SK-N-SH (cell line): ENCODE results near the gene TFPI. TPM values are rescaled to one million over a fixed set of nuclear protein-coding genes. Genes with fewer than 3 reads are reported as not detected.

Experiments
- CTCF ChIA-PET: fragments of 300-600, 350-600 bp; formaldehyde crosslinking; extraction: SDS; loops from one replicate; lab custom pipeline; 2021; lab: Yijun Ruan, JAX
- POLR2A ChIA-PET: fragments of 350-600 bp; sonication (Branson Sonifier 250); formaldehyde crosslinking; extraction: SDS; loops from one replicate; lab custom pipeline; 2020; ENCODE audit warnings: antibody characterized with exemption, inconsistent platforms; lab: Yijun Ruan, JAX
- DNase-seq: peaks from one replicate; pipeline ENCODE4 v3.0.0; 2012
- H2AFZ ChIP-seq: fragments of 200-600 bp; sonication (generic); 2 replicates; pipeline ENCODE4 v1.8.1; 2016; ENCODE audit warnings: antibody characterized with exemption, mild to moderate bottlenecking, low read depth
- H3F3A ChIP-seq: fragments of 200-600 bp; sonication (generic); replicated peaks from 2 replicates; pipeline ENCODE3; 2016; ENCODE audit warnings: antibody characterized with exemption, mild to moderate bottlenecking; ENCODE audit not compliant: insufficient read depth
- H3K27ac ChIP-seq, 2 experiments: fragments of 200-500 bp in 1 of 2; fragments of 200-600 bp in 1 of 2; sonication (Bioruptor generic) in 1 of 2; sonication (generic), shearing (Covaris generic) in 1 of 2; 2 replicates each; pipeline versions ENCODE4 v1.5.1 to v1.6.1; 2014 to 2016; ENCODE audit warnings: low read depth in 2 of 2, inconsistent platforms in 1 of 2, low read length in 1 of 2, mild to moderate bottlenecking in 1 of 2, mixed read lengths in 1 of 2
- H3K27me3 ChIP-seq: fragments of 200-600 bp; sonication (generic), shearing (Covaris generic); 2 replicates; pipeline ENCODE4 v1.6.1; 2016; ENCODE audit warnings: mixed run types; ENCODE audit not compliant: insufficient read depth
- H3K36me3 ChIP-seq, 2 experiments: fragments of 200-500 bp in 1 of 2; fragments of 200-600 bp in 1 of 2; sonication (Bioruptor generic) in 1 of 2; sonication (generic) in 1 of 2; replicated peaks in 1 of 2; 2 replicates each; pipeline versions ENCODE3 to v1.5.1; 2014 to 2016; ENCODE audit warnings: low read length in 1 of 2, mild to moderate bottlenecking in 1 of 2; ENCODE audit not compliant: insufficient read depth in 2 of 2, control insufficient read depth in 1 of 2
- H3K4me1 ChIP-seq, 2 experiments: fragments of 200-500 bp in 1 of 2; fragments of 200-600 bp in 1 of 2; sonication (Bioruptor generic) in 1 of 2; sonication (generic), shearing (Covaris generic) in 1 of 2; 2 replicates each; pipeline versions ENCODE4 v1.5.1 to v1.6.1; 2014 to 2016; ENCODE audit warnings: low read depth in 1 of 2, low read length in 1 of 2, mixed run types in 1 of 2; ENCODE audit not compliant: insufficient read depth in 2 of 2, control insufficient read depth in 1 of 2
- H3K4me2 ChIP-seq: fragments of 200-600 bp; sonication (generic), shearing (Covaris generic); 2 replicates; pipeline ENCODE4 v1.6.1; 2017; ENCODE audit warnings: mixed run types
- H3K4me3 ChIP-seq, 2 experiments: fragments of 200-500 bp in 1 of 2; fragments of 200-600 bp in 1 of 2; sonication (Bioruptor generic) in 1 of 2; sonication (generic), shearing (Covaris generic) in 1 of 2; 2 replicates each; pipeline versions ENCODE4 v1.5.1 to v1.8.1; 2014 to 2016; ENCODE audit warnings: low read depth in 2 of 2, inconsistent platforms in 1 of 2, low read length in 1 of 2, mild to moderate bottlenecking in 1 of 2, mixed read lengths in 1 of 2, moderate library complexity in 1 of 2
- H3K79me2 ChIP-seq: fragments of 200-600 bp; sonication (generic); 2 replicates; pipeline ENCODE4 v1.8.1; 2017; ENCODE audit warnings: mild to moderate bottlenecking; ENCODE audit not compliant: insufficient read depth
- H3K9ac ChIP-seq: fragments of 200-600 bp; sonication (generic); 2 replicates; pipeline ENCODE4 v1.6.1; 2017; ENCODE audit warnings: mixed run types
- H3K9me2 ChIP-seq: fragments of 200-600 bp; sonication (generic); 2 replicates; pipeline ENCODE4 v1.6.1; 2017; ENCODE audit warnings: mixed run types
- H3K9me3 ChIP-seq: fragments of 200-600 bp; sonication (generic); 2 replicates; pipeline ENCODE4 v1.6.1; 2017; ENCODE audit warnings: mixed run types, mild to moderate bottlenecking, moderate library complexity
- H4K20me1 ChIP-seq: fragments of 200-600 bp; sonication (generic); 2 replicates; pipeline ENCODE4 v1.6.1; 2017; ENCODE audit warnings: mild to moderate bottlenecking, mixed run types; ENCODE audit not compliant: insufficient read depth
- EP300 ChIP-seq, 2 experiments: IDR thresholded peaks; 2 replicates each; pipeline versions ENCODE4 v1.4.0 to v1.6.1; 2012; ENCODE audit warnings: borderline replicate concordance in 1 of 2, low read depth in 1 of 2, low read length in 1 of 2
- FOSL2 ChIP-seq: IDR thresholded peaks from 2 replicates; pipeline ENCODE4 v1.4.0; 2012; ENCODE audit warnings: low read depth, mild to moderate bottlenecking, moderate library complexity, borderline replicate concordance
- GABPA ChIP-seq: IDR thresholded peaks from 2 replicates; pipeline ENCODE4 v1.4.0; 2012; ENCODE audit warnings: low read depth, mild to moderate bottlenecking
- JUND ChIP-seq: IDR thresholded peaks from 2 replicates; pipeline ENCODE4 v1.4.0; 2012
- NFIC ChIP-seq: IDR thresholded peaks from 2 replicates; pipeline ENCODE4 v1.4.0; 2012; ENCODE audit warnings: borderline replicate concordance
- NRF1 ChIP-seq: IDR thresholded peaks from 2 replicates; pipeline ENCODE4 v1.6.1; 2012; ENCODE audit warnings: low read depth, mild to moderate bottlenecking, low read length
- PBX3 ChIP-seq: IDR thresholded peaks from 2 replicates; pipeline ENCODE4; 2012
- POLR2AphosphoS5 ChIP-seq: IDR thresholded peaks from 2 replicates; pipeline ENCODE4 v1.6.1; 2012; ENCODE audit warnings: low read depth, low read length
- RAD21 ChIP-seq: IDR thresholded peaks from 2 replicates; pipeline ENCODE4 v1.6.1; 2012; ENCODE audit warnings: mild to moderate bottlenecking, low read length
- SIN3A ChIP-seq: IDR thresholded peaks from 2 replicates; pipeline ENCODE4 v1.6.1; 2012; ENCODE audit warnings: low read depth, mild to moderate bottlenecking, low read length, moderate library complexity, borderline replicate concordance
- TCF12 ChIP-seq: IDR thresholded peaks from 2 replicates; pipeline ENCODE4 v1.4.0; 2012
- USF1 ChIP-seq: IDR thresholded peaks from 2 replicates; pipeline ENCODE4 v1.4.0; 2012; ENCODE audit warnings: low read depth, borderline replicate concordance
- WGBS: methylation state at CpG from one replicate; pipeline ENCODE4 v1.1.6; 2017; ENCODE audit warnings: low lambda C conversion rate; 5-methylcytosine and 5-hydroxymethylcytosine counted together
- polyA plus RNA-seq, 3 experiments: library from polyadenylated mRNA; depleted of rRNA; stranded (reverse); fragments of >200 nt; gene quantifications; 2 replicates each; pipeline ENCODE4 v1.2.3, GENCODE V29; 2012

TFPI gene
- polyA plus RNA-seq, 1 of the 3 experiments (the other 2 are of a cell fraction) = 2.1 TPM

- Histone ChIP-seq H3K4me1 (peaks cover 0 to 14% of the 10 kb centered on the region in 2 experiments; a peak in 2 of 4 replicates), H3K9me2 (no peaks in the 10 kb centered on the region), H3K36me3 (no peaks in the 10 kb centered on the region), H3K79me2 (0 out of 2 replicates have a peak, but pooled peaks cover 6% of the 10 kb centered on the region), H3K9ac (peak overlapping the region; percentile 1; the same call in 1 of the 2 replicates), H3K4me2 (no peak overlapping the region), H3K4me3 (peak overlapping the region in 1 of 2 experiments; percentile 6; a peak in 1 of 4 replicates), H3F3A (peaks cover 2% of the 10 kb centered on the region), H3K9me3 (no peaks in the 10 kb centered on the region), H3K27me3 (no peaks in the 10 kb centered on the region), H2AFZ (no peak overlapping the region), H3K27ac (peak overlapping the region in 1 of 2 experiments; percentile 69; a peak in 2 of 4 replicates), H4K20me1 (no peaks in the 10 kb centered on the region)
- CTCF ChIA-PET = no interaction called here
- 0 out of 4 replicates have a peak, but pooled peaks of 1 of the 2 experiments have one; percentile 10 for TF ChIP-seq EP300 (IDR thresholded peaks at IDR 0.05; ENCODE audit: borderline replicate concordance in 1 of 2, low read depth in 1 of 2, low read length in 1 of 2)
- TF ChIP-seq USF1 = no peak
- TF ChIP-seq JUND = peak; percentile 43
- TF ChIP-seq TCF12 = peak; percentile 55
- peak; percentile 68 for TF ChIP-seq FOSL2
- no peak for TF ChIP-seq RAD21
- DNase-seq = no peak
- POLR2A ChIA-PET = no interaction called here
- WGBS = 78% methylated on average over 2 of the region's 2 CpGs
These were observed 1.2 kb downstream of the TFPI start for GRCh38 chr2:187552828-187553681.

GRCh38 chr2:187552381-187552780, 1.9 kb downstream of the TFPI start:
- Histone ChIP-seq H3K36me3 (no peaks in the 10 kb centered on the region), H3K9ac (no peak overlapping the region), H3K4me1 (peaks cover 0 to 19% of the 10 kb centered on the region in 2 experiments; a peak in 2 of 4 replicates), H3F3A (peaks cover 7% of the 10 kb centered on the region), H3K4me2 (no peak overlapping the region), H3K9me3 (no peaks in the 10 kb centered on the region), H2AFZ (no peak overlapping the region), H3K4me3 (no peak overlapping the region), H3K9me2 (no peaks in the 10 kb centered on the region), H4K20me1 (no peaks in the 10 kb centered on the region), H3K27me3 (no peaks in the 10 kb centered on the region), H3K27ac (peak overlapping the region in 1 of 2 experiments; percentile 69; a peak in 2 of 4 replicates), H3K79me2 (0 out of 2 replicates have a peak, but pooled peaks cover 6% of the 10 kb centered on the region)
- TF ChIP-seq NFIC = no peak
- ChIA-PET CTCF (no interaction called here), POLR2A (no interaction called here)
- no peak for DNase-seq

GRCh38 chr2:187550857-187551256, 3.4 kb downstream of the TFPI start:
- Histone ChIP-seq H3K9ac (no peak overlapping the region), H3K9me2 (no peaks in the 10 kb centered on the region), H3K9me3 (no peaks in the 10 kb centered on the region; the same call in 1 of the 2 replicates), H3K4me1 (peaks cover 0 to 27% of the 10 kb centered on the region in 2 experiments; a peak in 2 of 4 replicates), H3K79me2 (0 out of 2 replicates have a peak, but pooled peaks cover 6% of the 10 kb centered on the region), H3F3A (peaks cover 19% of the 10 kb centered on the region), H3K27me3 (no peaks in the 10 kb centered on the region)
- ChIA-PET CTCF (interaction anchor here (0.7 to 1.5 kb wide), 5 partner anchors 16 to 974 kb away, joined by 3 read pairs; no protein-coding TSS in a partner anchor), POLR2A (no interaction called here)
- TF ChIP-seq USF1 = no peak
- TF ChIP-seq PBX3 = no peak
- no peak for TF ChIP-seq POLR2AphosphoS5
- no peak for TF ChIP-seq GABPA
- no peak for TF ChIP-seq SIN3A
- no peak for TF ChIP-seq FOSL2
- TF ChIP-seq NRF1 = no peak
- TF ChIP-seq, all 33 proteins: peak for 0
- DNase-seq = no peak
- Histone ChIP-seq H2AFZ (no peak overlapping the region), H3K36me3 (no peaks in the 10 kb centered on the region), H4K20me1 (no peaks in the 10 kb centered on the region), H3K4me3 (no peak overlapping the region), H3K27ac (no peak overlapping the region), H3K4me2 (no peak overlapping the region)
- 86% methylated on average over 1 of the region's 1 CpG for WGBS
